Measurements from ENCODE around the gene PBX1.

DNA sequence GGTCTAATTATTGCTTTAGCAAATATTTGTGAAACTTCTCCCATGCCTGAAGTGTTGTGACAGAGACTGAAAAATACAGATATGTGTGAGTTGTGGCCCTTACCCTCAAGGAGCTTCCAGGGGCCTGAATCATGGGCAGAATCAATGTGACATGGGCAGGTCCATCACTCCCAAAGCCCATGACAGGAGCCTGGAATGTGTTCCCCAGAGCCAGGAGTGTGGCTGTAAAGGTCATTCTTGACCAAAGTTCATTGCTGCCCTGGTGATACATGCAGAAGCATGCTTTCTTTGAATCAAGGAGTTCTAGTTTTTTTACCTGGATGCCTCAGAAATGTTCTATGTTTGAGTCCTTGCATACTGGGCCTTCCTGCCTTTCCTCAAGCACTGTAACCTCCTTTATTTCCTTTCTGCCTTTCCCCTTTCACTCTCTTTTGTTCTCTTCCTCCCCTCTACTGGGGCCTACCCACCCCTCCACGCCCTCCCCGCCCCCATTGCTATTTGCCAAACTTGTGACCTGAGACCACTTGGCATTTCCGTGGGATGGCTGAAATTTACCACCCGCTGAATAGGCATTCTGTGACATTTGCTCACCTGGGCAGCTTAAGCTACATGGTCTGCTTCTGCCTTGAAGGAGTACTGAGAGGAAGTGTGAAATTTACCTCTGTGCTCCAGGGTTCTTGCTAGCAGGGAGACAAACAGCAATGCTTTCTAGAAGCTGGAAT is 19.7 kb downstream of the PBX1 start:
- TF ChIP-seq, protein P1, sequence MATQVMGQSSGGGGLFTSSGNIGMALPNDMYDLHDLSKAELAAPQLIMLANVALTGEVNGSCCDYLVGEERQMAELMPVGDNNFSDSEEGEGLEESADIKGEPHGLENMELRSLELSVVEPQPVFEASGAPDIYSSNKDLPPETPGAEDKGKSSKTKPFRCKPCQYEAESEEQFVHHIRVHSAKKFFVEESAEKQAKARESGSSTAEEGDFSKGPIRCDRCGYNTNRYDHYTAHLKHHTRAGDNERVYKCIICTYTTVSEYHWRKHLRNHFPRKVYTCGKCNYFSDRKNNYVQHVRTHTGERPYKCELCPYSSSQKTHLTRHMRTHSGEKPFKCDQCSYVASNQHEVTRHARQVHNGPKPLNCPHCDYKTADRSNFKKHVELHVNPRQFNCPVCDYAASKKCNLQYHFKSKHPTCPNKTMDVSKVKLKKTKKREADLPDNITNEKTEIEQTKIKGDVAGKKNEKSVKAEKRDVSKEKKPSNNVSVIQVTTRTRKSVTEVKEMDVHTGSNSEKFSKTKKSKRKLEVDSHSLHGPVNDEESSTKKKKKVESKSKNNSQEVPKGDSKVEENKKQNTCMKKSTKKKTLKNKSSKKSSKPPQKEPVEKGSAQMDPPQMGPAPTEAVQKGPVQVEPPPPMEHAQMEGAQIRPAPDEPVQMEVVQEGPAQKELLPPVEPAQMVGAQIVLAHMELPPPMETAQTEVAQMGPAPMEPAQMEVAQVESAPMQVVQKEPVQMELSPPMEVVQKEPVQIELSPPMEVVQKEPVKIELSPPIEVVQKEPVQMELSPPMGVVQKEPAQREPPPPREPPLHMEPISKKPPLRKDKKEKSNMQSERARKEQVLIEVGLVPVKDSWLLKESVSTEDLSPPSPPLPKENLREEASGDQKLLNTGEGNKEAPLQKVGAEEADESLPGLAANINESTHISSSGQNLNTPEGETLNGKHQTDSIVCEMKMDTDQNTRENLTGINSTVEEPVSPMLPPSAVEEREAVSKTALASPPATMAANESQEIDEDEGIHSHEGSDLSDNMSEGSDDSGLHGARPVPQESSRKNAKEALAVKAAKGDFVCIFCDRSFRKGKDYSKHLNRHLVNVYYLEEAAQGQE (IDR thresholded peaks at IDR 0.05), result no peak
- TF ChIP-seq RAD21 (IDR thresholded peaks at IDR 0.05) (no peak), JUND (IDR thresholded peaks at IDR 0.05) (no peak)
- TF ChIP-seq, protein P2, sequence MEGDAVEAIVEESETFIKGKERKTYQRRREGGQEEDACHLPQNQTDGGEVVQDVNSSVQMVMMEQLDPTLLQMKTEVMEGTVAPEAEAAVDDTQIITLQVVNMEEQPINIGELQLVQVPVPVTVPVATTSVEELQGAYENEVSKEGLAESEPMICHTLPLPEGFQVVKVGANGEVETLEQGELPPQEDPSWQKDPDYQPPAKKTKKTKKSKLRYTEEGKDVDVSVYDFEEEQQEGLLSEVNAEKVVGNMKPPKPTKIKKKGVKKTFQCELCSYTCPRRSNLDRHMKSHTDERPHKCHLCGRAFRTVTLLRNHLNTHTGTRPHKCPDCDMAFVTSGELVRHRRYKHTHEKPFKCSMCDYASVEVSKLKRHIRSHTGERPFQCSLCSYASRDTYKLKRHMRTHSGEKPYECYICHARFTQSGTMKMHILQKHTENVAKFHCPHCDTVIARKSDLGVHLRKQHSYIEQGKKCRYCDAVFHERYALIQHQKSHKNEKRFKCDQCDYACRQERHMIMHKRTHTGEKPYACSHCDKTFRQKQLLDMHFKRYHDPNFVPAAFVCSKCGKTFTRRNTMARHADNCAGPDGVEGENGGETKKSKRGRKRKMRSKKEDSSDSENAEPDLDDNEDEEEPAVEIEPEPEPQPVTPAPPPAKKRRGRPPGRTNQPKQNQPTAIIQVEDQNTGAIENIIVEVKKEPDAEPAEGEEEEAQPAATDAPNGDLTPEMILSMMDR (IDR thresholded peaks at IDR 0.05; ENCODE audit: low read depth, low read length, missing input control), result no peak
